ENCODE measurements around the gene KANSL1L.

The KANSL1L gene

GRCh38 chr2:210022824-210023223 lies 148.4 kb downstream of the KANSL1L start:
- H3K36me3 Mint-ChIP-seq: peaks cover 19 to 22% of the 10 kb centered on the region in 2 donors
- no peaks in the 10 kb centered on the region for H3K9me3 Mint-ChIP-seq
- ATAC-seq (replicated peaks) (no peak), DNase-seq (no peak)
- no peaks in the 10 kb centered on the region for H3K27me3 Mint-ChIP-seq
- H3K27ac Mint-ChIP-seq: no peak overlapping the region
- H3K4me3 Mint-ChIP-seq: no peak overlapping the region
- no peaks in the 10 kb centered on the region for H3K4me1 Mint-ChIP-seq

- H3K27ac Mint-ChIP-seq: no peak overlapping the region
Observed at GRCh38 chr2:210020138-210020537, 151.1 kb downstream of the KANSL1L start.

GRCh38 chr2:210009896-210010295 lies 161.3 kb downstream of the KANSL1L start:
- Mint-ChIP-seq H3K27me3 (no peaks in the 10 kb centered on the region), H3K4me3 (no peak overlapping the region), H3K9me3 (no peaks in the 10 kb centered on the region), H3K4me1 (peaks cover 27 to 41% of the 10 kb centered on the region in 2 donors), H3K27ac (no peak overlapping the region), H3K36me3 (peaks cover 23 to 48% of the 10 kb centered on the region in 2 donors)
- no peak for DNase-seq
- ATAC-seq (replicated peaks): no peak

More at GRCh38 chr2:210020138-210020537, 151.1 kb downstream of the KANSL1L start:
- Mint-ChIP-seq H3K4me3 (no peak overlapping the region), H3K9me3 (no peaks in the 10 kb centered on the region), H3K27me3 (no peaks in the 10 kb centered on the region), H3K4me1 (peaks cover 0 to 1% of the 10 kb centered on the region in 2 donors), H3K36me3 (peaks cover 19 to 24% of the 10 kb centered on the region in 2 donors)
- DNase-seq (no peak), ATAC-seq (replicated peaks) (no peak)

- no peak overlapping the region for H3K27ac Mint-ChIP-seq
- H3K4me1 Mint-ChIP-seq: peaks cover 29 to 49% of the 10 kb centered on the region in 2 donors
Observed at GRCh38 chr2:210009126-210009525, 162.1 kb downstream of the KANSL1L start.

GRCh38 chr2:210007895-210008294 lies 163.3 kb downstream of the KANSL1L start:
- H3K9me3 Mint-ChIP-seq: no peaks in the 10 kb centered on the region
- H3K27me3 Mint-ChIP-seq: no peaks in the 10 kb centered on the region
- DNase-seq (no peak), ATAC-seq (replicated peaks) (peak; percentile 31 to 52)
- H3K36me3 Mint-ChIP-seq: peaks cover 21 to 51% of the 10 kb centered on the region in 2 donors
- H3K4me3 Mint-ChIP-seq: no peak overlapping the region
- H3K4me1 Mint-ChIP-seq: peaks cover 29 to 51% of the 10 kb centered on the region in 2 donors
- H3K27ac Mint-ChIP-seq: no peak overlapping the region

More at GRCh38 chr2:210009126-210009525, 162.1 kb downstream of the KANSL1L start:
- ATAC-seq (replicated peaks) (no peak), DNase-seq (no peak)
- Mint-ChIP-seq H3K9me3 (no peaks in the 10 kb centered on the region), H3K4me3 (no peak overlapping the region), H3K36me3 (peaks cover 21 to 49% of the 10 kb centered on the region in 2 donors), H3K27me3 (no peaks in the 10 kb centered on the region)

- Mint-ChIP-seq H3K4me3 (peak overlapping the region; percentile 58 to 59), H3K4me1 (peaks cover 30 to 56% of the 10 kb centered on the region in 2 donors), H3K27ac (peak overlapping the region; percentile 90), H3K27me3 (no peaks in the 10 kb centered on the region), H3K36me3 (peaks cover 15 to 42% of the 10 kb centered on the region in 2 donors), H3K9me3 (no peaks in the 10 kb centered on the region)
- DNase-seq (no peak), ATAC-seq (replicated peaks) (peak in 1 of 2 donors; percentile 39)
Observed at GRCh38 chr2:210004881-210005280, 166.3 kb downstream of the KANSL1L start.

GRCh38 chr2:210003359-210003758 lies 167.8 kb downstream of the KANSL1L start:
- Mint-ChIP-seq H3K27ac (peak overlapping the region; percentile 97), H3K9me3 (peaks cover 0 to 2% of the 10 kb centered on the region in 2 donors), H3K4me1 (peaks cover 30 to 55% of the 10 kb centered on the region in 2 donors), H3K27me3 (no peaks in the 10 kb centered on the region), H3K36me3 (peaks cover 13 to 33% of the 10 kb centered on the region in 2 donors), H3K4me3 (peak overlapping the region; percentile 85 to 98)
- no peak for DNase-seq
- ATAC-seq (replicated peaks): no peak

GRCh38 chr2:210002158-210003157 lies 168.8 kb downstream of the KANSL1L start, which contains the start of gene RPE:
Gene RPE (plus strand): TSS chr2:210002638. CDS start chr2:210002662, 24 bp downstream.
- Mint-ChIP-seq H3K4me3 (peak within 1 kb of the TSS; percentile 85 to 98), H3K36me3 (peaks cover 7 to 24% of the 10 kb centered on the region in 2 donors), H3K27me3 (no peaks in the 10 kb centered on the region), H3K9me3 (peaks cover 0 to 2% of the 10 kb centered on the region in 2 donors), H3K4me1 (peaks cover 24 to 46% of the 10 kb centered on the region in 2 donors), H3K27ac (peak within 1 kb of the TSS; percentile 97)
- peak; percentile 94 for DNase-seq
- peak; percentile 98 to 99 for ATAC-seq (replicated peaks)

GRCh38 chr2:210000464-210001324 lies 170.5 kb downstream of the KANSL1L start:
- Mint-ChIP-seq H3K27me3 (no peaks in the 10 kb centered on the region), H3K36me3 (peaks cover 0 to 15% of the 10 kb centered on the region in 2 donors), H3K9me3 (peaks cover 0 to 2% of the 10 kb centered on the region in 2 donors), H3K4me3 (no peak overlapping the region), H3K4me1 (peaks cover 14 to 28% of the 10 kb centered on the region in 2 donors), H3K27ac (no peak overlapping the region)
- ATAC-seq (replicated peaks) (no peak), DNase-seq (no peak)

GRCh38 chr2:209998596-209998995 lies 172.6 kb downstream of the KANSL1L start:
- peaks cover 0 to 2% of the 10 kb centered on the region in 2 donors for H3K9me3 Mint-ChIP-seq
- peaks cover 4 to 10% of the 10 kb centered on the region in 2 donors for H3K4me1 Mint-ChIP-seq
- H3K27me3 Mint-ChIP-seq: peaks cover 5 to 15% of the 10 kb centered on the region in 2 donors
- ATAC-seq (replicated peaks) (no peak), DNase-seq (no peak)
- peaks cover 0 to 5% of the 10 kb centered on the region in 2 donors for H3K36me3 Mint-ChIP-seq
- H3K4me3 Mint-ChIP-seq: no peak overlapping the region
- H3K27ac Mint-ChIP-seq: no peak overlapping the region

- no peaks in the 10 kb centered on the region for H3K9me3 Mint-ChIP-seq
- H3K36me3 Mint-ChIP-seq: no peaks in the 10 kb centered on the region
- peaks cover 5 to 22% of the 10 kb centered on the region in 2 donors for H3K27me3 Mint-ChIP-seq
- H3K27ac Mint-ChIP-seq: no peak overlapping the region
- no peak overlapping the region for H3K4me3 Mint-ChIP-seq
- no peak for DNase-seq
- ATAC-seq (replicated peaks): no peak
- no peaks in the 10 kb centered on the region for H3K4me1 Mint-ChIP-seq
Observed at GRCh38 chr2:209993968-209994367, 177.2 kb downstream of the KANSL1L start.

- no peak for DNase-seq
- no peak overlapping the region for H3K27ac Mint-ChIP-seq
- H3K4me3 Mint-ChIP-seq: no peak overlapping the region
- no peaks in the 10 kb centered on the region for H3K4me1 Mint-ChIP-seq
- no peaks in the 10 kb centered on the region for H3K9me3 Mint-ChIP-seq
- no peak for ATAC-seq (replicated peaks)
- H3K36me3 Mint-ChIP-seq: no peaks in the 10 kb centered on the region
- peaks cover 5 to 22% of the 10 kb centered on the region in 2 donors for H3K27me3 Mint-ChIP-seq
Observed at GRCh38 chr2:209990838-209991237, 180.4 kb downstream of the KANSL1L start.

- ATAC-seq (replicated peaks) (peak; percentile 55 to 58), DNase-seq (no peak)
- H3K4me3 Mint-ChIP-seq: no peak overlapping the region
- peaks cover 4 to 13% of the 10 kb centered on the region in 2 donors for H3K27me3 Mint-ChIP-seq
- no peak overlapping the region for H3K27ac Mint-ChIP-seq
- no peaks in the 10 kb centered on the region for H3K36me3 Mint-ChIP-seq
- H3K4me1 Mint-ChIP-seq: no peaks in the 10 kb centered on the region
- H3K9me3 Mint-ChIP-seq: no peaks in the 10 kb centered on the region
Observed at GRCh38 chr2:209988010-209988409, 183.2 kb downstream of the KANSL1L start.

- ATAC-seq (replicated peaks) (no peak), DNase-seq (no peak)
- H3K4me3 Mint-ChIP-seq: no peak overlapping the region
- no peak overlapping the region for H3K27ac Mint-ChIP-seq
- H3K27me3 Mint-ChIP-seq: peaks cover 4 to 13% of the 10 kb centered on the region in 2 donors
- no peaks in the 10 kb centered on the region for H3K9me3 Mint-ChIP-seq
- H3K4me1 Mint-ChIP-seq: no peaks in the 10 kb centered on the region
- H3K36me3 Mint-ChIP-seq: no peaks in the 10 kb centered on the region
Observed at GRCh38 chr2:209986415-209986814, 184.8 kb downstream of the KANSL1L start.
